PFSK-1 (cell line): ENCODE results near the gene JAG2.

Experiments used
- FOXP2 ChIP-seq: optimal IDR thresholded peaks from 2 replicates; pipeline ENCODE3; 2011; ENCODE audit warnings: borderline replicate concordance, control low read depth, inconsistent platforms; ENCODE audit not compliant: insufficient read depth; ENCODE audit errors: extremely low read length, extremely low read depth
- POLR2AphosphoS5 ChIP-seq: IDR thresholded peaks from 2 replicates; pipeline ENCODE4 v1.6.1; 2012; ENCODE audit warnings: low read depth, mild to moderate bottlenecking, control low read depth, low read length, moderate library complexity
- REST ChIP-seq, 2 experiments: IDR thresholded peaks; 2 replicates each; pipeline versions ENCODE4 v1.6.1 to v1.8.0; 2011 to 2012; ENCODE audit warnings: low read depth in 2 of 2, low read length in 2 of 2, control low read depth in 1 of 2, inconsistent platforms in 1 of 2, mild to moderate bottlenecking in 1 of 2, moderate library complexity in 1 of 2; ENCODE audit not compliant: insufficient read depth in 1 of 2
- SIN3A ChIP-seq: IDR thresholded peaks from 2 replicates; pipeline ENCODE4 v1.6.1; 2012; ENCODE audit warnings: mild to moderate bottlenecking, low read length, moderate library complexity, borderline replicate concordance; ENCODE audit not compliant: insufficient read depth
- TAF1 ChIP-seq: IDR thresholded peaks from 2 replicates; pipeline ENCODE4 v1.6.1; 2012; ENCODE audit warnings: low read length, control low read depth, borderline replicate concordance; ENCODE audit not compliant: insufficient read depth

The JAG2 gene

GRCh38 chr14:105150368-105151083 is 18.1 kb downstream of the JAG2 start:
- TF ChIP-seq TAF1 (no peak), REST (IDR thresholded peaks at IDR 0.05; ENCODE audit: insufficient read depth in 1 of 2, low read depth in 2 of 2, low read length in 2 of 2) (no peak), POLR2AphosphoS5 (no peak), FOXP2 (no peak), SIN3A (no peak)

DNA sequence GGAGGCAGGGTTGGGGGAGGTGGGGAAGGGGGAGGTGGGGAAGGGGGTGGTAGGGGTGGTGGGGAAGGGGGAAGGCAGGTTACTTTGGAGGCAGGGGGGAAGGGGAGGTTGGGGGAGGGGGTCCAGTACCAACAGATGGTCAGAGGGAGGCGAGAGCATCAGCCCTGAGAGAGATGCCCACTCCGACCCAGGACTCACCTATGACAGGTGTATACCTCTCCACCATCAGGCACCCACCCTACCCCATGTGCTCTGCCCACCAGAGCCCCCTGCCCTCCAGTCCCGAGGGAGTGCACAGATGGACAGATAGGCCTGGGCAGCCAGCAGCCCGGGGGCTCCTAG is 18.6 kb downstream of the JAG2 start:
- TF ChIP-seq REST (IDR thresholded peaks at IDR 0.05; ENCODE audit: insufficient read depth in 1 of 2, low read depth in 2 of 2, low read length in 2 of 2) = no peak
- no peak for TF ChIP-seq SIN3A
- no peak for TF ChIP-seq POLR2AphosphoS5
- no peak for TF ChIP-seq FOXP2
- no peak for TF ChIP-seq TAF1

- no peak for TF ChIP-seq TAF1
- no peak for TF ChIP-seq REST (IDR thresholded peaks at IDR 0.05; ENCODE audit: insufficient read depth in 1 of 2, low read depth in 2 of 2, low read length in 2 of 2)
- no peak for TF ChIP-seq SIN3A
- TF ChIP-seq FOXP2 = no peak
- no peak for TF ChIP-seq POLR2AphosphoS5
Observed at GRCh38 chr14:105149146-105149781, 19.3 kb downstream of the JAG2 start.

DNA sequence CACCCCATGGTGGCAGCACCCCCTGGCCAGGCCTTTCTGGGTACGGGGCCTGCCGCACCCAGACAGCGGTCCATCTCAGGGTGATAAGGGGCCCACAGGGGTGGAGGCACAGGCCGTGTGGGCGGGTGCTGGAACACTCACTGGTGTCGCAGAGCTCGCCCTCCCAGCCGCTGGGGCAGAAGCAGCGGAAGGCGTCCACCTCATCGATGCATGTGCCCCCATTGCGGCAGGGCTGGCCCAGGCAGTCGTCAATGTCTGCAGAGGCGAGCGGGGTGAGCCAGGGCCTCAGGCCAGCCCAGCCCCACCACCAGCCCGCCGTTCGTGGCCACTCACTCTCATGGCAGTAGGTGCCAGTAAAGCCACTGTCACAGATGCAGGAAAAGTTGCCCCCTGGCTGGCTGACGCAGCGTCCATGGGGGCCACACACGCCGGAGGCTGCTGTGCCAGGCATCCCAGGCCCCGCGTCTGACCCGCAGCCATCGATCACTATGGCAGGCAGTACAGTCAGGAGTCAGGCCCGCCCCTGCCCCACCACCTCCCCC is 19.9 kb downstream of the JAG2 start:
- TF ChIP-seq POLR2AphosphoS5 = no peak
- TF ChIP-seq SIN3A = no peak
- no peak for TF ChIP-seq REST (IDR thresholded peaks at IDR 0.05; ENCODE audit: insufficient read depth in 1 of 2, low read depth in 2 of 2, low read length in 2 of 2)
- TF ChIP-seq FOXP2 = no peak
- TF ChIP-seq TAF1 = no peak
